ENCODE data around the gene LZTR1.

LZTR1 gene

DNA sequence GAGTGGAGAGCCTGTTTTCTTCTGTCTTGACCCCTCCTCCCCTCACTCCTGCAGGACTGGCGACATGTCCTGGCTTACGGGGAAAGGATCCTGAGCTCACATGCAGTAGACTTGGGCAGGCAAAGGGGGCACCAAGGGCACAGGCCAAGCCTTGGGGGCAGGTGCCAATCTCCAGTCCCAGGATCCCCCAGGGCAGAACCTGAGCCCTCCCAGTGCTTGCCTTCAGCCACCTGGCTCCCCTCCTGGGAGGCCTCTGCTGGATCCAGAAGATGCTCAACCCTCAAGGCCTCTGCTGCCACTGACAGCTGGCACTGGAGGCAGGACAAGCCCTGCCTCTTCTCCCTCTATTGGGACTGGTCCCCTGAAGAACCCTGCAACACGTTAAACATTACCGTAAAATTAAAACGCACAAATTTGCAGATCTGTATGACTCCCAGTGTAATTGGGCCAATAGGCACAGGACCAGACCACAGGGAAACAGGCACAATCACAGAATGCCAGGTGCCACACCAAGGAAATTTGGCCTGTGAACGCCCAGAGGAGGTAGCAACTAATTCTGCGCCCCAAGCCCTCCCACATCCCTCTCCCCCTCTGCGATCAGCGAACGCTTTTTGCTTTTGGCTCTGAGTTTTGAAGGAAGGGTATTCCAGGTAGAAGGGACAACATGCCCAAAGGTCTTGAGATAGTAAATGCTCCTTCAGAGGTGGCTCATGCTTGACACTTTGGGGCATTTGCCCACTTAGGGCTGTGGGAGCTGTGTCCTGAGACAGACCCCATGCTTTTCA is 967 bp upstream of the LZTR1 start:
- DNase-seq (ENCODE audit: low read depth, low spot score): no peak

DNA sequence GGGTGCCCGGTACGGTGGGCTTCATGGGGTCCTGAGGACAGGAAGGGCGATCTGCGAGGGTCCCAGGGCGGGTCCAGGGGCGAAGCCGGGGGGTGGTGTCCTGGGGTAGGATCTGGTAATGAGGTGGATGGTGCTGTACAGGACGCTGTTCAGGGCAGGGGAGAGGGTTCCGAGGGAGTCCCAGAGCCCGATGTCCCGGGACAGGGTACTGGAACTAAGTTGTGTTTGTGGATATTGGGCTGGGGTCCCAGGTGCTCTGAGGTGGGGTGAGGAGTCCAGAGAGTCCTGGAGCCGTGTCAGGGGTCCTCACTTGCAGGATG is 426 bp downstream of the LZTR1 start:
- DNase-seq (ENCODE audit: low read depth, low spot score): no peak

DNA sequence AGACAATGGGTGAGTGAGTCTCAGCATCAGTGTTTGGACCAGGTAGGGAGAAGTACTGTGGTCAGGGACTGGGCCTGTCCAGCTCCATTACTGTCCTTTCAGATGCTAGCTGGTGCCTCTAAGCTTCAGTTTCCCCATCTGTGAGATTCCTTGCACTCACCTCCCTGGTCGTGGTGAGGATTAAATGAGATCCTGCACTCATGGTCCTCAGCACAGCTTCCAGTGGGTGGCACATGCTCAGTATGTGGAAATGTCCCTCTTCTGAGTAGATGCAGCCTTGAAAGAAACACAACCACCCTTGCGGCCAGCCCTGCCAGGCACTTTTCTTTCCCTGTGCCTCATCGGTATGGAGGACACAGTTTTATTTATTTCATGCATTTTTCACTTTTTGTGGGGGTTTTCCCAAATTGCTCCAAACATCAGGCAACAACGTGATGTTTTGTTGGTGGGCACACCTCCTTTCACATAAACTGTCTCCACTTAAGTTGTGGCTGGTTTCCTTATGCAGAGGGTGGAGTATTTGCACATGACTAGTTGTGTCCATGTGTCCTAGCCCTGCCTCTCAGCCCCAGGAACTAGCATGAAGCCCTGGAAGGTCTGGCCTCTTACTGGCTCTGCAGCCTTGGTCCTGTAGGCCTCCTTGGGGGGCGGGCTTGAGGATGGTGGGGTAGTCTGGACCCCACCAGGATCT is 1.1 kb downstream of the LZTR1 start:
- DNase-seq (ENCODE audit: low read depth, low spot score): no peak

DNA sequence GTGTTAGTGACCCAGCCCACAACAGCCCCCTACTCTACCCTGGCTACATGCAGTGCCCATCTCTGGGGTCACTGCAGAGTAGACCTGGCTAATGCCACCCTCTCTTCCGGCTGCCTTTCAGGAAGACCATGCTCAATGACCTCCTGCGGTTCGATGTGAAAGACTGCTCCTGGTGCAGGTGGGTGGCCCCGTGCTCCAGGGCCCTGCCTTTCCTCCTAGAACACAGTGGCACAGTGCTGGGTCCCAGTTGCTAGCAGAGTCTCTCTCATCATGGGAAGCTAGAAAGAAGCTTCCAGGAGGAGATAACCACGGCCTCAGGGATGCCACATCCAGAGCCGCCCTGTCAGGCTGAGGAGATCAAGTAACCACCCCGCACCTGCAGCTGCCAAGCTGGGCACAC is 3.6 kb downstream of the LZTR1 start:
- DNase-seq (ENCODE audit: low read depth, low spot score): no peak

DNA sequence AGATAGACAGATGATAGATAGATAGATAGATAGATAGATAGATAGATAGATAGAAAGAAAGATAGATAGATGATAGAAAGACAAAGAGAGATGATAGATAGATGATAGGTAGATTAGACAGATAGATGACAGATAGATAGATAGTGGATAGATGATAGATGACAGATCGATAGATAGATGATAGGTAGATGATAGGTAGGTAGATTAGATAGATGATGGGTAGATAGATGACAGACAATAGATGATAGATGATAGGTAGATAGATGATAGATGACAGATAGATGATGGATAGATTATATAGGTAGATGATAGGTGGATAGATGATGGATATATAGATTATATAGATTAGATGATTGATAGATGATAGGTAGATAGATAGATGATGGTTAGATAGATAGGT is 4.3 kb downstream of the LZTR1 start:
- DNase-seq (ENCODE audit: low read depth, low spot score): no peak

DNA sequence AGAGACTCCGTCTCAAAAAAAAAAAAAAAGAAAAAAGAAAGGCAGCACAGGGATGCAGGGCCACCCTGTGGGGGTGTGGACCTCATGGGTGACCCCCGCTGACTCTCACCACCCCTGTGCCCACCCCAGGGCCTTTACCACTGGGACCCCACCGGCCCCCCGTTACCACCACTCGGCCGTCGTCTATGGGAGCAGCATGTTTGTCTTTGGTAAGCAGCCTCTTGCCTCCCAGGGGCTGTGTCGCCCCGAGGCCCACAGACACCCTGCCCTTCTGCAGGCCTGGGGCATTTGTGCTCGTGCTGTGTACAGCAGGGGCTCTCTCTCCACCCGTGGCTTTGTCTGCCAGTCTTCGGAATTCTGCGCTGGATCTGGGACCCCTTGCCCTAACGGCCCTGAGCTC is 5.3 kb downstream of the LZTR1 start:
- no peak for DNase-seq (ENCODE audit: low read depth, low spot score)

DNA sequence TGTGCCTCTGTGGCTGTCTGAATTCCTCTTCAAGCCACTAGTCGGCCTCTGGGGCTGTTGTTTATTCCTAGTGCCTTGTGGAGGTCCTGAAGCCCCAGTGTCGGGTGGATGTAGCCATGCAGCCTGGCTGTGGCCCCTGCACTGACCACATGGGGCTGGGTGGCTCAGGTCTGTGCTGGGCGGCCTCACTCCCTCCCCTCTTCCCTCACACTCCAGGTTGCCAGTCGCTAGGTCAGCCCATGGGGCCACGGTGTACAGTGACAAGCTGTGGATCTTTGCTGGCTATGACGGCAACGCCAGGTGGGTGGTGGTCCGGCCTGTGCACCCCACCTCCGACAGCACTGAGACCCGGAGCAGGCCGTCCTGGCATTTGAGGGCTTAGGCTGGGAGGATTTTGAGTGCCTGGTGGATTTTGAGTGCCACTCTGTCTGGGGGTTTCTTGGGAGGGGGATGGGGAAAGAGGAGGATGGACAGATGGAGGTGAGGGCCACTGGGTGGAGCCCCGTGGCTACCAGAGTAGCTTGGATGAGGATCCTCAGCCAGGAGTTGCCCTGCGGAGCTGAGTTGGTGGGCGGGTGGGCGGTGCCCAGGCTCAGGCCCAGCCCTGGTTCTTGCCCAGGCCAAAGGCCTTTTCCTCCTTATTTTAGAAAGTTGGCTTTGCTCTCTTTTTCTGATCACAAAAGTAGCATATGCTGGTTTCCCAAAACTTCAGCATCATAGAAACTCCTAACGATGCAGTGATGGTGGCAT is 6.7 kb downstream of the LZTR1 start:
- no peak for DNase-seq (ENCODE audit: low read depth, low spot score)

DNA sequence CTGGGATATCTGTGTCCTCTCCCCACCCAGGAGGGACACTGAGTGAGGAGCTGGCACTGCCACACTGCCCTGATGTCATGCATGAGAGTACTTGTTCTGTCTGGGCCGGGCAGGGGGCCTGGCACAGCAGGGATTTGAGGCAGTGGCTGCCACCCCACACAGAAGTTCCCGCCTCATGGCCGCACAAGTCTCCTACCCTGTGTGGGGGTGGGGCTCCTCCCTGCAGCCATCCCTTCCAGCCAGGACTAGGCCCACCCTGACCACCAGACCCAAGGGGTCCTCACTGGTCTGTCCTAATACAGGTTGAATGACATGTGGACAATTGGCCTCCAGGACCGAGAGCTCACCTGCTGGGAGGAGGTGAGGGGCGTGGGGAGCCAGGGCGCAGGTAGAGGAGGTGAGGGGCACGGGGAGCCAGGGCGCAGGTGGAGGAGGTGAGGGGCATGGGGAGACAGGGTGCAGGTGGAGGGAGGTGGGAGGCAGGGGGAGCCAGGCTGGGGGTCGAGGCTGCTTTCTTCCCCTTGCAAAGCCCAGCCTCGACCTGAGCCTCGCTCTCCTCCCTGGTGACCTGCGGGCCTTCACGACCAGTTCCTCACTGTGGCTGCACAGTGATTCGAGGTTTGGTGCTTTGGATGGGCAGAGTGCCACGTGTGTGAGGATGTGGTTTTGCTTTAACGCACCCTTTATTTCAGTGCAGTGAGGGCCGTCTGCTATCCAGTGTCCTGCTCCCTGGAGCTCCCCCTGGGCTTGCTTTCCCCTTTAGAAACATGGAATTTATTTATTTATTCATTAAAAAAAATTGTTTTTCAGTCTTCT is 7.4 kb downstream of the LZTR1 start:
- no peak for DNase-seq (ENCODE audit: low read depth, low spot score)

DNA sequence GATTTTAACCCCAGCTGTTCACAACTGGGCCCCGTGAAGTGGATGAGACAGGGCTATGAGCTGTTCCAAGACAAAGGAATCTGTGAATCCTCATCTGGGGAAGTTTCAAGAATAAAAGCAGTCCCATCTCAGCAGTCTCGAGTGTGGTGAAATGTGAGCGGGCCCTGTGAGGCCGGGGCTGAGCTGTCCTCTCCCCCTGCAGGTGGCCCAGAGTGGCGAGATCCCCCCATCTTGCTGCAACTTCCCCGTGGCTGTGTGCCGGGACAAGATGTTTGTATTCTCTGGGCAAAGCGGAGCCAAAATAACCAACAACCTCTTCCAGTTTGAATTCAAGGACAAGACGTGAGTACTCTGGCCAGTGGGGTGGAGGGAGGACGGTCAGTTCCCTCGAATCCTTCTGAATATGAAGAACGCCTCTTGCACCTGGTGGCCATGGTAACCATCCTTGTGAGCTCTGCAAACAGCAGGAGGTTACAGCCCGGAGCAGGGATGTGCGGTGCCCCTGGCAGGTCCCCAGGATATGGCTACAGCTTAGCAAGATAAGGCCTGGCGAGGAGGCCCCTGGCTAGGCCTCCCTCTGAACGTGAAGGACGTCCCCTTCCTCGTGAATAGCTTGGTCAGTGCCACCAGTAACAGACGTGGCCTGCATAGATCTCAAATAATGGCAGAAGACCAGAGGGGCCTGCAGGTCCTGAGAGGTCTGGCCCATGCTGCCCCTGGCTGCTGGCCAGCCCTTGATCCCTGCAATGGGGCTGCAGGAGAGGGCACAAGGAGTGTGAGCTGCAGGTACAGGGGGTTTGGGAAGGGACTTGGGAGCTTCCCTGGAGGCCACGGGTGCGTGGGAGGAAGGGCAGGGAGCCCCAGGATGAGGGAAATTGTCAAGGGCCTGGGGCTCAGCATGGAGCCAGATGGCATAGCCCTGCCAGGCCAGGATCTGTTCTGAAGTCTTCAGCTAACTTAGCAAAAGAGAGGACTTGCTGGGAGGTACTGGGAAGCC is 8.4 kb downstream of the LZTR1 start:
- no peak for DNase-seq (ENCODE audit: low read depth, low spot score)

DNA sequence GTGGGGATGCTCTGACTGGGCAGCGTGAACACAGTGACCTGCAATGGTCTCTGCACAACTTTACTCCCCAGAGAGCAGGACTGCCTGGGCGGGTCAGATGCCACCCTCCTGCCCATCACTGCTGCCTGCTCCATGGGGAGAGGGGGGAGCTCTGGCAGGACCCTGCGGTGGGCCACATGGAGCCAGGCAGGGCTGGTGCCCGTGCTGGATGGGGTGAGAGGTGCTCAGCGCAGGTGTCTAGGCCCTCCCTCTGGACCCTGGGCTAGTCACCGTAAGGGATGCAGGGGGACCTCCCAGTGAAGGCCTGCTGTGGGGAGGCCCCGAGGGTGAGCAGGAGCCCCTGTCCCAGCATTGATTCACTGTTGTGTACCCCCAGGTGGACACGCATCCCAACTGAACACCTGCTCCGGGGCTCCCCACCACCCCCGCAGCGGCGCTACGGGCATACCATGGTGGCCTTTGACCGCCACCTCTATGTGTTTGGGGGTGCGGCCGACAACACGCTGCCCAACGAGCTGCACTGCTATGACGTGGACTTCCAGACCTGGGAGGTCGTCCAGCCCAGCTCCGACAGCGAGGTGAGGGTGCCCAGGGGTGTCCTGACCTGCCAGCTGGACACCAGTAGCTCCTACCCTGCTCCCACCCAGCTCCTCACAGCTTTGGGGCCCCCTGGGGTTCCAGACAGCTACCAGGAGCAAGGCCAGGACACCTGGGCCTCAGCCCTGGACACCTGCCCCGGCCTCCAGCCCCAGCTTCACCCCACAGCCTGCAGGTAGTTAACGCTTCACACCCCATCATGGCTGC is 9.4 kb downstream of the LZTR1 start:
- DNase-seq (ENCODE audit: low read depth, low spot score): no peak

DNA sequence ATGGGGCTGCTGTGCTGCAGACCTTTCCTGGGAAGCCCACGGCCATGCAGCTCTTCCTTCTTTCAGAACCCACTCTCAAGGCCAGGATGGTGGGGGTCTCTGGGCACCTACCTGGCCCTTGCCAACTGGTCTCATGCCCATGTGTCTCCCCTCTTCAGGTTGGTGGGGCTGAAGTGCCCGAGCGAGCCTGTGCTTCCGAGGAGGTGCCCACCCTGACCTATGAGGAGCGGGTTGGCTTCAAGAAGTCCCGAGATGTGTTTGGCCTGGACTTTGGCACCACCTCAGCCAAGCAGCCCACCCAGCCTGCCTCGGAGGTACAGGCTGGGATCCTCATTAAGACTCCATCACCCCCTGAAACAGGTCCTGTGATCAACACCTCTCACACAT is 10.0 kb downstream of the LZTR1 start:
- DNase-seq (ENCODE audit: low read depth, low spot score): no peak

DNA sequence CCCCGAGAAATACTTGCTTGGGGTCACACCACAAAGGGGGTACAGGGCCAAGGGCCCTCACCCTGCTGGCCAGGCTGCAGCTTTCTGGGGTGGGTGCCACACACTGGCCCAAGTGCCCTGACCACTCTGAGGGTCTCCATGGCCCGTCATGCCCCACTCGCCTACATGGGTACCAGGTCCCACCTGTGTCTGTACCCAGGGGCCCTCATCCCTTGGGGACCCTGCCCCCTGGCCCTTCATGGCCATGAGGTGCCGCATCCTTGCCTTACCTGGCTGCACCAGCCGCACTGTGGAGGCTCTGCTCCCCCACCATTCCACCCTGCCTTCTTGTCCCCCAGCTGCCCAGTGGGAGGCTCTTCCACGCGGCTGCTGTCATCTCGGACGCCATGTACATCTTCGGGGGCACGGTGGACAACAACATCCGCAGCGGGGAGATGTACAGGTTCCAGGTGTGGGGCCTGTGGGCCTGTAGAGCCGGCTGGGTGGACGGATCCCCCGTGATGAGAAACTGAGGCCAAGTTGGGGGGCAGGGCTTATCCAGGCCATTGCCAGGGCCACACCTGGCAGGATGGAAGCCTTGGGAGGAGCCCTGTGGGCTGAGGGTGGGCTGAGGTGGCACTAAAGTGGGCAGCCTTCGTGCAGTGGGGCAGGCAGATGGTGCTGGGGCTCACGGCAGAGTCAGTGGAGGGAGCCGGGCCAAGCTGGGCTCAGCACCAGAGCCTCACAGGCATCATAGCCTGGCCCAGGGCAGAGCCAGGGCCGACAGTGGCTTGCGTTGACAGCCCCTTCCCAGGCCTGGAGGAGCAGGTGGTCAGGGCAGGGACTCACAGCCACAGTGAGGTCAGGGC is 10.6 kb downstream of the LZTR1 start:
- no peak for DNase-seq (ENCODE audit: low read depth, low spot score)

DNA sequence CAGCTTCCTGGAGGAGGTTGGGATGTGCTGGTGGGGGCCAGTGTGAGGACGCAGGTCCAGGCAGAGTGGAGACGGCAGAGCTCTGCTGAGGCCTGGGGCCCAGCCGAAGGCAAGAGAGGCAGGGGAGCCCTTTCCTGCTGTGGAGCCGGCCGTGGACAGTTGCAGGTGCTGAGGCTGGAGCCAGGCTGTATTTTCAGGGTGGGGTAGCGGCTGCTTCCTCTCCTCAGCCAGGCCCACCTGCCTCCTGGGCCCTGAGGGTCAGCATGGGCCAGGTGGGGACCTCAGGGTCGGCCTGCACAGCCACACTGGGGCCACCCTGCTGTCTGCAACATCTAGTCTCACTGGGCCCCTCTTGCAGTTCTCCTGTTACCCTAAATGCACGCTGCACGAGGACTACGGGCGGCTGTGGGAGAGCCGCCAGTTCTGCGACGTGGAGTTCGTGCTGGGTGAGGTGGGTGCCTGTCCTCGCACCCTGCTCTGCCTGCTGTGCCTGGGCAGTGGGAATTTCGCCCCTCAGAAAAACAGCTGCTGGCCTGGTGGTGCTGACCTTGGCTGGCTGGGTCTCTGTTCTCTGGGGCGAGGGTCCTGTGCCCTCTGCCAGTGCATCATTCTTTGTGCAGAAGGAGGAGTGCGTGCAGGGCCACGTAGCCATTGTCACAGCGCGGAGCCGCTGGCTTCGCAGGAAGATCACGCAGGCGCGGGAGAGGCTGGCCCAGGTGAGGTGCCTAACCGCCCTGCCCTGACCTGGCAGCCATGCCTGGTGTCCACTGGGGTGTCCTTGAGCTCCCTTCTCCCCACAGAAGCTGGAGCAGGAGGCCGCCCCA is 11.4 kb downstream of the LZTR1 start:
- no peak for DNase-seq (ENCODE audit: low read depth, low spot score)

DNA sequence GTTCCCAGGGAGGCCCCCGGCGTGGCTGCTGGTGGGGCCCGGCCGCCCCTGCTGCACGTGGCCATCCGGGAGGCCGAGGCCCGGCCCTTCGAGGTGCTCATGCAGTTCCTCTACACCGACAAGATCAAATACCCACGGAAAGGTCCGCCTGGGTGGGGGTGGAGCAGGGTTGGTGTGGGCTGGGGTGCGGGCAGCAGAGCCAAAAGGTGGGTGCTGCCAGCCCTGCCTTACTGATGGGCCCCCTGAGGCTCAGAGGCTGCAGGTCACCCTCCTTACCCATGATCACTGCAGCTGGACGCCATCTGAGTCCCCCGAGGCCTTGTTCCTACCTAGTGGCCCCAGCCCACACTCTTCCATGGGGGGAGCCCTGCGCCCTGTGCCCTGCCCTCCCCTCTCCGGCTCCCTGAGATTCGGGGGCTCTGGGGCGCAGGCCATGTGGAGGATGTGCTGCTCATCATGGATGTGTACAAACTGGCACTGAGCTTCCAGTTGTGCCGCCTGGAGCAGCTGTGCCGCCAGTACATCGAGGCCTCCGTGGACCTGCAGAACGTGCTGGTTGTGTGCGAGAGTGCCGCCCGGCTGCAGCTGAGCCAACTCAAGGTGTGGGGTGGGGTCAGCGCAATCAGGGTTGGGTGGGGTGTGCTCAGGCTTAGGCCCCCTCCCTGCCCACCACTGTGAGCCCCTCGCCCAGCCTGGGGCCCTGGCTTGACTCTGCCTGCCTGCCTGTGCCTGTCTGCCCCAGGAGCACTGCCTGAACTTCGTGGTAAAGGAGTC is 12.2 kb downstream of the LZTR1 start:
- no peak for DNase-seq (ENCODE audit: low read depth, low spot score)

DNA sequence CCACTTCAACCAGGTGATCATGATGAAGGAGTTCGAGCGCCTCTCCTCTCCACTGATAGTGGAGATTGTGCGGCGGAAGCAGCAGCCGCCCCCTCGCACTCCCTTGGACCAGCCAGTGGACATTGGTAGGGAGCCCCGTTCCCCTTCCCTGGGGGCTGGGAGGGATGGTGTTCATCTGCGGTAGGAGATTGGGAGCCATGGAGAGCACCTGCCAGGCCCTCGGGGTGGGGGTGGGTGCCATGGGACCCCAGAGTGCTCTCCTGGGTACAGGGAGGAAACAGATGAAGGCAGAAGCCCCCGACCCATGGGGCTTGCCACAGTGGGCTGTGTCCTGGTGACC is 12.8 kb downstream of the LZTR1 start:
- no peak for DNase-seq (ENCODE audit: low read depth, low spot score)

DNA sequence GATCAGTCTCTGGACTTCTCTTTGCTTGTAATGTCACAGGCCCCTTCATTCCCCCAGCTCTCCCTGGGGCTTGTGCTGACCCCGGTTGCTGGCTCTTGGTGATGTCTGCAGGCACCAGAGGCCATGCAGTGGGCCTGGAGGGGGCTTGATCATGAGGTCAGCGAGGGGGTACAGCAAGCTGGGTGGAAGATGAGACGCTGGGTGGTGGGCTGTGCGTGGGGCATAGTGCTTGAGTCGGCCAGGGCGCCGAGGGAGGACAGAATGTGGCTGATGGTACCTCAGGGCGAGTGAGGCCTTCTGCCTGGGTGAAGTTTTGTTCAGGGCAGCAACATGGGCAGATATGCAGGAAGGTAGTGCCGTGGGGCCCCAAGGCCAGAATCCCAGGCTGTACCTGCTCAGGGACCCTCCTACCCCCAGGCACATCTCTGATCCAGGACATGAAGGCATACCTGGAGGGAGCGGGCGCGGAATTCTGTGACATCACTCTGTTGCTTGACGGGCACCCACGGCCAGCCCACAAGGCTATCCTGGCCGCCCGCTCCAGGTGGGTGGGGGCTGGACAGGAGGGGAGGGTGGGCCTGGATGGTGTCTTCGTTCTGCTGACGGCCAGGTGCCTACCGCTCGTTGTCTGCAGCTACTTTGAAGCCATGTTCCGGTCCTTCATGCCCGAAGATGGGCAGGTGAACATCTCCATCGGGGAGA is 13.4 kb downstream of the LZTR1 start:
- DNase-seq (ENCODE audit: low read depth, low spot score): no peak

DNA sequence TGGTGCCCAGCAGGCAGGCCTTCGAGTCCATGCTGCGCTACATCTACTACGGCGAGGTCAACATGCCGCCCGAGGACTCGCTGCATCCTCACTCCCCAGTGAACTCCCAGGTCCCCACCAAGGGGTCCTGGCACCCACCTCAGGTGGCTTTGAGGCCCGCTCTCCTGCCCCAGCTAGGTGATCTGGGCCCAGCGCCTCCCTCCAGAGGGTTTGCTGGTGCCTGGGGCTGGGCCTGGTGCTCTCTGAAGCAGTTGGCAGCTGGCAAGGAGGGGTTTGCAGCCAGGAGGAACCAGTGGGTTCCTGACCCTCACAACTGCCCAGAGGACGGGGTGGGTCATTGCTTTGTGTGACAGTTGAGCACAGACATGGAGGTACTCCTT is 13.9 kb downstream of the LZTR1 start:
- no peak for DNase-seq (ENCODE audit: low read depth, low spot score)

Measured in activated CD4-positive, CD25-positive, alpha-beta regulatory T cell treated with anti-CD3 and anti-CD28 coated beads, Interleukin-2, amount 50 U/mL, for 16 hours (primary cell).